ENCODE results near the gene XAGE5. TPM values are rescaled to one million over a fixed set of nuclear protein-coding genes. Genes with fewer than 3 reads are reported as not detected.
"Not testable (repeated sequence)": the region's sequence is repeated elsewhere in the genome, so short reads cannot be mapped to it uniquely, and the experiment has no call there.

XAGE5 gene
- not detected for total RNA-seq (2021; ENCODE audit: unreplicated experiment)
- polyA plus RNA-seq (2012) = not detected in 2 replicates
- Bru-seq, nascent RNA = not detected
- not detected for BruChase-seq, experiment 1, labeled RNA remaining after a 6-hour chase
- BruChase-seq, experiment 2, labeled RNA remaining after a 2-hour chase = not detected
- long read RNA-seq = 0 reads

- RAD21 ChIA-PET (ENCODE audit: low non-redundant PET in 1 of 2, low total read pairs in 2 of 2, uncharacterized antibody in 2 of 2, unreplicated experiment in 2 of 2) = no interaction called here
- Histone ChIP-seq H3K36me3 (ENCODE audit: control insufficient read depth in 1 of 2, insufficient read depth in 2 of 2, low read length in 2 of 2) (no peaks in the 10 kb centered on the region), H3K4me2 (ENCODE audit: low read length) (no peak within 1 kb of the TSS), H3K9me2 (ENCODE audit: insufficient read depth) (no peaks in the 10 kb centered on the region), H3K27ac (ENCODE audit: low read depth, low read length) (no peak within 1 kb of the TSS), H3K9me3 (ENCODE audit: control insufficient read depth in 1 of 2, insufficient read depth in 1 of 2, low read depth in 1 of 2, low read length in 2 of 2) (no peaks in the 10 kb centered on the region), H3K9ac (ENCODE audit: low read length) (no peak within 1 kb of the TSS), H4K20me1 (ENCODE audit: insufficient read depth) (no peaks in the 10 kb centered on the region), H3K4me3 (replicated peaks in 1 of 2; ENCODE audit: low read depth in 1 of 2, low read length in 2 of 2) (no peak within 1 kb of the TSS), H3K79me2 (ENCODE audit: insufficient read depth, low read length) (no peaks in the 10 kb centered on the region), H3K27me3 (ENCODE audit: insufficient read depth, low read length) (peaks cover 3% of the 10 kb centered on the region), H2AFZ (ENCODE audit: low read depth, low read length, poor library complexity, severe bottlenecking) (no peak within 1 kb of the TSS), H3K4me1 (ENCODE audit: control insufficient read depth in 1 of 2, insufficient read depth in 2 of 2, low read length in 2 of 2) (no peaks in the 10 kb centered on the region)
- ATAC-seq = no peak
- BruUV-seq (replicated peaks) = no TSS peak
- POLR2A ChIA-PET = no interaction called here
- intact Hi-C loops (cut with micrococcal nuclease) = no loop called here
- no peak for TF ChIP-seq SP1 (IDR thresholded peaks at IDR 0.05; ENCODE audit: low read depth)
- TF ChIP-seq SRF (IDR thresholded peaks at IDR 0.05; ENCODE audit: low read depth) = no peak
- TF ChIP-seq EZH2 (IDR thresholded peaks at IDR 0.05) = no peak
- no peak for TF ChIP-seq ELF1 (IDR thresholded peaks at IDR 0.05; ENCODE audit: borderline replicate concordance, low read depth)
- no peak for DNase-seq (ENCODE audit: low read depth, low spot score)
- CTCF ChIA-PET = no interaction called here
Observed at GRCh38 chrX:52811065-52811625, at the start of gene XAGE5. Gene XAGE5, plus strand, starts transcription at chrX:52811287. Its CDS starts 1,280 bp downstream, at chrX:52812567.

- H4K20me1 ChIP-seq (ENCODE audit: insufficient read depth); CTCF ChIA-PET; intact Hi-C loops (cut with micrococcal nuclease); H3K4me1 ChIP-seq (ENCODE audit: control insufficient read depth in 1 of 2, insufficient read depth in 2 of 2, low read length in 2 of 2); H3K9ac ChIP-seq (ENCODE audit: low read length); ATAC-seq; H3K9me3 ChIP-seq (ENCODE audit: control insufficient read depth in 1 of 2, insufficient read depth in 1 of 2, low read depth in 1 of 2, low read length in 2 of 2); H3K27ac ChIP-seq (ENCODE audit: low read depth, low read length); H3K79me2 ChIP-seq (ENCODE audit: insufficient read depth, low read length); H3K36me3 ChIP-seq (ENCODE audit: control insufficient read depth in 1 of 2, insufficient read depth in 2 of 2, low read length in 2 of 2); POLR2A ChIA-PET; H3K27me3 ChIP-seq (ENCODE audit: insufficient read depth, low read length); DNase-seq (ENCODE audit: low read depth, low spot score); H3K4me3 ChIP-seq (replicated peaks in 1 of 2; ENCODE audit: low read depth in 1 of 2, low read length in 2 of 2); H3K4me2 ChIP-seq (ENCODE audit: low read length); BruUV-seq (replicated peaks); H2AFZ ChIP-seq (ENCODE audit: low read depth, low read length, poor library complexity, severe bottlenecking); RAD21 ChIA-PET (ENCODE audit: low non-redundant PET in 1 of 2, low total read pairs in 2 of 2, uncharacterized antibody in 2 of 2, unreplicated experiment in 2 of 2); H3K9me2 ChIP-seq (ENCODE audit: insufficient read depth): not testable (repeated sequence)
Observed at GRCh38 chrX:52765983-52766382, 45.1 kb upstream of the XAGE5 start.

GRCh38 chrX:52773504-52773903, 37.6 kb upstream of the XAGE5 start:
- H3K79me2 ChIP-seq (ENCODE audit: insufficient read depth, low read length); RAD21 ChIA-PET (ENCODE audit: low non-redundant PET in 1 of 2, low total read pairs in 2 of 2, uncharacterized antibody in 2 of 2, unreplicated experiment in 2 of 2); H3K27me3 ChIP-seq (ENCODE audit: insufficient read depth, low read length); H2AFZ ChIP-seq (ENCODE audit: low read depth, low read length, poor library complexity, severe bottlenecking); H3K4me3 ChIP-seq (replicated peaks in 1 of 2; ENCODE audit: low read depth in 1 of 2, low read length in 2 of 2); H3K4me1 ChIP-seq (ENCODE audit: control insufficient read depth in 1 of 2, insufficient read depth in 2 of 2, low read length in 2 of 2); BruUV-seq (replicated peaks); intact Hi-C loops (cut with micrococcal nuclease); POLR2A ChIA-PET; H3K9me2 ChIP-seq (ENCODE audit: insufficient read depth); H3K27ac ChIP-seq (ENCODE audit: low read depth, low read length); CTCF ChIA-PET; H3K4me2 ChIP-seq (ENCODE audit: low read length); H3K9ac ChIP-seq (ENCODE audit: low read length); H3K9me3 ChIP-seq (ENCODE audit: control insufficient read depth in 1 of 2, insufficient read depth in 1 of 2, low read depth in 1 of 2, low read length in 2 of 2); ATAC-seq; H4K20me1 ChIP-seq (ENCODE audit: insufficient read depth); H3K36me3 ChIP-seq (ENCODE audit: control insufficient read depth in 1 of 2, insufficient read depth in 2 of 2, low read length in 2 of 2); DNase-seq (ENCODE audit: low read depth, low spot score): not testable (repeated sequence)

GRCh38 chrX:52797327-52797726, 13.8 kb upstream of the XAGE5 start, which contains the start of gene SPANXN5:
Gene SPANXN5, minus strand, starts transcription at chrX:52797427. Its CDS starts 79 bp downstream, at chrX:52797348.
- H3K36me3 ChIP-seq (ENCODE audit: control insufficient read depth in 1 of 2, insufficient read depth in 2 of 2, low read length in 2 of 2); CTCF ChIA-PET; H2AFZ ChIP-seq (ENCODE audit: low read depth, low read length, poor library complexity, severe bottlenecking); ATAC-seq; RAD21 ChIA-PET (ENCODE audit: low non-redundant PET in 1 of 2, low total read pairs in 2 of 2, uncharacterized antibody in 2 of 2, unreplicated experiment in 2 of 2); intact Hi-C loops (cut with micrococcal nuclease); H3K27ac ChIP-seq (ENCODE audit: low read depth, low read length); H3K9me2 ChIP-seq (ENCODE audit: insufficient read depth); POLR2A ChIA-PET; H3K9ac ChIP-seq (ENCODE audit: low read length); H3K4me2 ChIP-seq (ENCODE audit: low read length); H3K27me3 ChIP-seq (ENCODE audit: insufficient read depth, low read length); H3K9me3 ChIP-seq (ENCODE audit: control insufficient read depth in 1 of 2, insufficient read depth in 1 of 2, low read depth in 1 of 2, low read length in 2 of 2); BruUV-seq (replicated peaks); H3K79me2 ChIP-seq (ENCODE audit: insufficient read depth, low read length); DNase-seq (ENCODE audit: low read depth, low spot score); H4K20me1 ChIP-seq (ENCODE audit: insufficient read depth); H3K4me1 ChIP-seq (ENCODE audit: control insufficient read depth in 1 of 2, insufficient read depth in 2 of 2, low read length in 2 of 2); H3K4me3 ChIP-seq (replicated peaks in 1 of 2; ENCODE audit: low read depth in 1 of 2, low read length in 2 of 2): not testable (repeated sequence)
